Endothelial cell of umbilical vein (primary cell): ENCODE measurements around the gene HMCN1. TPM values are rescaled to one million over a fixed set of nuclear protein-coding genes. Genes with fewer than 3 reads are reported as not detected.

Source experiments
- BruUV-seq: library from RNA; stranded (reverse); fragments of 400-500 nt; replicated peaks from 2 replicates; lab custom pipeline; 2021; lab: Mats Ljungman, UMichigan
- CTCF ChIA-PET: fragments of 300-600, 350-600 bp; sonication (Branson Sonifier 250); formaldehyde crosslinking; loops from one replicate; lab custom pipeline; 2021; ENCODE audit warnings: antibody characterized with exemption, inconsistent platforms; lab: Charles Lee
- POLR2A ChIA-PET: fragments of 300-600, 350-600 bp; sonication (Branson Sonifier 250); formaldehyde crosslinking; loops from one replicate; lab custom pipeline; 2021; ENCODE audit warnings: antibody characterized with exemption, inconsistent platforms; lab: Charles Lee
- DNase-seq: peaks from one replicate; pipeline ENCODE4 v3.0.0-alpha.2; 2011; ENCODE audit warnings: low read depth, low spot score
- FAIRE-seq: peaks from 2 replicates; lab custom pipeline; 2011; peaks lifted over from hg19 to GRCh38; lab: Jason Lieb, UNC
- H2AFZ ChIP-seq: 2 replicates; pipeline ENCODE4 v1.6.0; 2012; ENCODE audit warnings: low read depth, low read length, control low read depth, inconsistent platforms
- H3K27ac ChIP-seq: 2 replicates; pipeline ENCODE4 v1.5.1; 2011; ENCODE audit warnings: low read depth, mild to moderate bottlenecking, control low read depth, low read length, moderate library complexity; ENCODE audit not compliant: insufficient read depth
- H3K27me3 ChIP-seq, 2 experiments: 2 replicates each; pipeline versions ENCODE4 v1.6.0 to v1.6.1; 2011; ENCODE audit warnings: low read length in 2 of 2, mixed read lengths in 1 of 2; ENCODE audit not compliant: control insufficient read depth in 2 of 2, insufficient read depth in 2 of 2
- H3K36me3 ChIP-seq, 2 experiments: 2 replicates in 1 of 2; 3 replicates in 1 of 2; pipeline ENCODE4 v1.5.1; 2011; ENCODE audit warnings: low read length in 2 of 2, mild to moderate bottlenecking in 1 of 2, moderate library complexity in 1 of 2; ENCODE audit not compliant: control insufficient read depth in 2 of 2, insufficient read depth in 2 of 2; ENCODE audit errors: extremely low read depth in 1 of 2
- H3K4me1 ChIP-seq: 3 replicates; pipeline ENCODE4 v1.5.1; 2011; ENCODE audit warnings: mild to moderate bottlenecking, low read length; ENCODE audit not compliant: control insufficient read depth, insufficient read depth; ENCODE audit errors: extremely low read depth
- H3K4me2 ChIP-seq: 2 replicates; pipeline ENCODE4 v1.6.1; 2011; ENCODE audit warnings: low read length, control low read depth, mixed read lengths; ENCODE audit not compliant: insufficient read depth
- H3K4me3 ChIP-seq, 3 experiments: fragments of 200-600 bp in 1 of 3; sonication (generic), shearing (Covaris generic) in 1 of 3; replicated peaks in 1 of 3; 2 replicates each; pipeline ENCODE4 v1.5.1; 2011 to 2016; ENCODE audit warnings: control low read depth in 3 of 3, low read length in 3 of 3, mild to moderate bottlenecking in 2 of 3, inconsistent platforms in 1 of 3, low read depth in 1 of 3, moderate library complexity in 1 of 3; ENCODE audit not compliant: insufficient read depth in 1 of 3
- H3K79me2 ChIP-seq: 2 replicates; pipeline ENCODE4 v1.6.0; 2012; ENCODE audit warnings: low read length, inconsistent platforms; ENCODE audit not compliant: control insufficient read depth, insufficient read depth
- H3K9ac ChIP-seq: replicated peaks from 2 replicates; pipeline ENCODE3; 2011; ENCODE audit warnings: low read length, control low read depth; ENCODE audit not compliant: insufficient read depth; ENCODE audit errors: extremely low read depth
- H3K9me1 ChIP-seq: replicated peaks from 3 replicates; pipeline ENCODE4 v1.6.0; 2011; ENCODE audit warnings: mild to moderate bottlenecking, low read length; ENCODE audit not compliant: control insufficient read depth, insufficient read depth; ENCODE audit errors: extremely low read depth
- H3K9me3 ChIP-seq: replicated peaks from 2 replicates; pipeline ENCODE4 v1.5.1; 2012; ENCODE audit warnings: low read length, inconsistent platforms; ENCODE audit not compliant: control insufficient read depth, insufficient read depth
- H4K20me1 ChIP-seq: replicated peaks from 2 replicates; pipeline ENCODE3; 2011; ENCODE audit warnings: mild to moderate bottlenecking, low read length; ENCODE audit not compliant: control insufficient read depth, insufficient read depth; ENCODE audit errors: extremely low read depth
- EZH2 ChIP-seq: IDR thresholded peaks from 2 replicates; pipeline ENCODE4 v1.6.1; 2012; ENCODE audit warnings: borderline replicate concordance, low read depth, mild to moderate bottlenecking, moderate library complexity, low read length, inconsistent platforms; ENCODE audit not compliant: severe bottlenecking
- FOS ChIP-seq: IDR thresholded peaks from 2 replicates; pipeline ENCODE4 v1.6.1; 2011; ENCODE audit warnings: mild to moderate bottlenecking, low read length, moderate library complexity, borderline replicate concordance; ENCODE audit not compliant: insufficient read depth
- GATA2 ChIP-seq: IDR thresholded peaks from 2 replicates; pipeline ENCODE4 v1.7.0; 2011; ENCODE audit warnings: low read depth, mild to moderate bottlenecking, moderate library complexity, mixed read lengths, low read length; ENCODE audit not compliant: insufficient read length, insufficient read depth
- JUN ChIP-seq: IDR thresholded peaks from 2 replicates; pipeline ENCODE4 v1.6.1; 2011; ENCODE audit warnings: borderline replicate concordance, low read depth; ENCODE audit not compliant: insufficient read length, insufficient read depth
- MYC ChIP-seq: IDR thresholded peaks from one replicate; pipeline ENCODE4 v1.6.1; 2011; ENCODE audit warnings: mild to moderate bottlenecking, low read depth, low read length
- POLR2A ChIP-seq: IDR thresholded peaks from 2 replicates; pipeline ENCODE4 v1.6.1; 2012; ENCODE audit warnings: low read depth, mild to moderate bottlenecking, control low read depth, low read length
- POLR2AphosphoS5 ChIP-seq: IDR thresholded peaks from 2 replicates; pipeline ENCODE4 v1.6.1; 2012; ENCODE audit warnings: low read depth, mild to moderate bottlenecking, control low read depth, low read length, moderate library complexity; ENCODE audit not compliant: insufficient read depth
- dilution Hi-C: fragments of 300-500 bp; cut with MboI; formaldehyde crosslinking; loops from one replicate; pipeline ENCODE4 v1.15.0; 2019; ENCODE audit warnings: low sequenced_read_pairs; ENCODE audit not compliant: extremely low pct_ligation_motif_present
- intact Hi-C: fragments of 100-400 bp; cut with micrococcal nuclease; formaldehyde crosslinking; loops from one replicate; pipeline ENCODE4 v1.10.0; 2022
- polyA plus RNA-seq, 4 experiments: library from polyadenylated mRNA; depleted of rRNA in 3 of 4; stranded (reverse) in 3 of 4; unstranded in 1 of 4; fragments of >200 nt; gene quantifications; 2 replicates each; pipeline versions ENCODE4 v1.2.1 to v1.2.3, GENCODE V29; 2011 to 2012; ENCODE audit warnings: missing spikeins in 1 of 4
- total RNA-seq: library from RNA; stranded (reverse); gene quantifications from 2 replicates; pipeline ENCODE4 v1.2.3, GENCODE V29; 2021
- TF ChIP-seq, protein P1 (sequence below), 2 donors: IDR thresholded peaks; 1 replicate in 1 of 2; 2 replicates in 1 of 2; pipeline ENCODE4 v1.5.1; 2011; ENCODE audit warnings: low read length in 2 of 2, mild to moderate bottlenecking in 2 of 2, moderate library complexity in 2 of 2, control low read depth in 1 of 2, inconsistent platforms in 1 of 2, low read depth in 1 of 2; ENCODE audit not compliant: insufficient read depth in 1 of 2; ENCODE audit errors: extremely low read depth in 1 of 2
- TF ChIP-seq, protein P2 (sequence below): IDR thresholded peaks from 2 replicates; pipeline ENCODE4 v1.6.1; 2011; ENCODE audit not compliant: insufficient read depth, insufficient read length

The HMCN1 gene
- total and polyA plus RNA-seq, 2 donors (not counting 3 experiments of a cell fraction or from before 2014, with no cell fraction given): 10.3 to 16.0 TPM

DNA sequence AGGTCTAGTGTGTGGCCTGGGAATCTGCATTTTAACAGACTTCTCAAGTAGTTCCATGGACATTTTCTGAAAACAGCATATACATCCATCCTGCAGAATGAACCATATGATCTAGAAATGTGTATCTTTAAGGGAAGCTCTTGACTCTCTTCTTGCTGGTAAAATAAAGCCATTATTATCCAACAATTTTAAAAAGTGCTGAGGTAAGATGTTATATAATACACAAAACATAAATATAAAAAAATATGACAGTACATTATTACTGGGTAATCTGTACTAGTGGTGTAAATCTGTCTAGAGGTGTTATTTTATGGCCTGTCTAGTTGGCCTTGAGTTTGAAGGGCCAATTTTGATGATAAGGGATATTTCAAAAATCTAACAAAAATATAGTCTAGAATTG, 201.2 kb downstream of the HMCN1 start:
- Histone ChIP-seq H3K4me3 (no peak overlapping the region), H3K9me3 (no peaks in the 10 kb centered on the region), H3K4me1 (no peaks in the 10 kb centered on the region), H3K27me3 (no peaks in the 10 kb centered on the region), H3K9ac (no peak overlapping the region), H3K9me1 (no peaks in the 10 kb centered on the region), H3K36me3 (no peaks in the 10 kb centered on the region), H3K27ac (no peak overlapping the region), H4K20me1 (no peaks in the 10 kb centered on the region), H2AFZ (no peak overlapping the region), H3K4me2 (no peak overlapping the region), H3K79me2 (no peaks in the 10 kb centered on the region)
- FAIRE-seq (no peak), DNase-seq (no peak)
- ChIA-PET POLR2A (no interaction called here), CTCF (interaction anchor here (1.3 to 1.5 kb wide), 2 partner anchors 8 to 18 kb away, joined by 3 to 6 read pairs; no protein-coding TSS in a partner anchor)
- dilution Hi-C loops: no loop called here
- intact Hi-C loops: no loop called here
- no TSS peak for BruUV-seq
- no peak for TF ChIP-seq MYC
- TF ChIP-seq GATA2: no peak
- no peak for TF ChIP-seq FOS
- TF ChIP-seq, protein P1, sequence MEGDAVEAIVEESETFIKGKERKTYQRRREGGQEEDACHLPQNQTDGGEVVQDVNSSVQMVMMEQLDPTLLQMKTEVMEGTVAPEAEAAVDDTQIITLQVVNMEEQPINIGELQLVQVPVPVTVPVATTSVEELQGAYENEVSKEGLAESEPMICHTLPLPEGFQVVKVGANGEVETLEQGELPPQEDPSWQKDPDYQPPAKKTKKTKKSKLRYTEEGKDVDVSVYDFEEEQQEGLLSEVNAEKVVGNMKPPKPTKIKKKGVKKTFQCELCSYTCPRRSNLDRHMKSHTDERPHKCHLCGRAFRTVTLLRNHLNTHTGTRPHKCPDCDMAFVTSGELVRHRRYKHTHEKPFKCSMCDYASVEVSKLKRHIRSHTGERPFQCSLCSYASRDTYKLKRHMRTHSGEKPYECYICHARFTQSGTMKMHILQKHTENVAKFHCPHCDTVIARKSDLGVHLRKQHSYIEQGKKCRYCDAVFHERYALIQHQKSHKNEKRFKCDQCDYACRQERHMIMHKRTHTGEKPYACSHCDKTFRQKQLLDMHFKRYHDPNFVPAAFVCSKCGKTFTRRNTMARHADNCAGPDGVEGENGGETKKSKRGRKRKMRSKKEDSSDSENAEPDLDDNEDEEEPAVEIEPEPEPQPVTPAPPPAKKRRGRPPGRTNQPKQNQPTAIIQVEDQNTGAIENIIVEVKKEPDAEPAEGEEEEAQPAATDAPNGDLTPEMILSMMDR (IDR thresholded peaks at IDR 0.05; ENCODE audit: extremely low read depth in 1 of 2, insufficient read depth in 1 of 2, low read depth in 1 of 2, low read length in 2 of 2): no peak
- TF ChIP-seq, protein P2, sequence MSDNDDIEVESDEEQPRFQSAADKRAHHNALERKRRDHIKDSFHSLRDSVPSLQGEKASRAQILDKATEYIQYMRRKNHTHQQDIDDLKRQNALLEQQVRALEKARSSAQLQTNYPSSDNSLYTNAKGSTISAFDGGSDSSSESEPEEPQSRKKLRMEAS: no peak
- no peak for TF ChIP-seq POLR2AphosphoS5
- no peak for TF ChIP-seq JUN
- no peak for TF ChIP-seq EZH2
- TF ChIP-seq POLR2A: no peak
